Liver (tissue), 2 donors: ENCODE data around the gene CARD19.

ENCODE experiments used
- FOXA1 ChIP-seq: IDR thresholded peaks from 2 replicates; pipeline ENCODE4 v1.6.1; 2016; ENCODE audit warnings: antibody characterized with exemption
- TF ChIP-seq, protein P1 (sequence below): fragments of 150-350 bp; IDR thresholded peaks from 2 replicates; pipeline ENCODE4 v1.5.1; 2017; ENCODE audit warnings: improper control_type of control experiment, low read depth, low read length; ENCODE audit not compliant: missing input control
- TF ChIP-seq, protein P2 (sequence below): IDR thresholded peaks from 2 replicates; pipeline ENCODE4 v1.6.1; 2016; ENCODE audit warnings: antibody characterized with exemption
- donor health status: healthy.

DNA sequence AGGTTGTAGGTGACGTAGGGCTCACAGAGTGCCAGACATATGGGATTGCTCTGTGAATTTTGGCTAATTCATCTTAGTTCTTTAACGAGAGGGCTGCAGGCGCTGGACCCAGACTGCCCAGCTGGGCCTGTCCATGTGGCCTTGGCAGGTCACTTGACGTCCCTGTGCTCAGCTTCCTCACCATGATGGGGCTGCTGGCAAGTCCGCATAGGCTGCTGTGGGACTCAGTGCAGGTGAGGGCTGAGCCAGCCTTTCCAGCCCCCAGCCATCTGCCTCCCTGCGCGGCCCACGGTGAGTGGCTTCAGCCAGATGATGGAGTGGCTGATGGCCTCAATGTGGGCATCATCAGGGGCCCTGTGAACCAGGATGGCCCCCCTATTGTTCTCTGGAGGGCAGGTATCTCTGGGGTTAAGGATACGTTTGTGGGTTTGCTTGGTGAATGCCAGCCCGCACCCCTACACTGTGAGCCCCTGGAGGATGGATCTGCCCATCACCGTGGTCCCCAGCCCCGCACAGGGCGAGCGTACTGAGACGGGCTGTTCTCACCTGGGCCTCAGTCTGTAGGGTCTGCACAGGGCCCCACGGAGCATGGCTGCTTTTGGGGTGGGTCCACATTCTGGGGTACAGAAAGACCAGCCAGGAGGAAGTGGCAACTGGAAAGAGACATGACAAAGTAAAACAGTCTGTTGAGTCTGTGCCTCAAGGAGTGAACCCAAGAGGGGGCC is 3.7 kb downstream of the CARD19 start:
- TF ChIP-seq FOXA1: no peak
- TF ChIP-seq, protein P1, sequence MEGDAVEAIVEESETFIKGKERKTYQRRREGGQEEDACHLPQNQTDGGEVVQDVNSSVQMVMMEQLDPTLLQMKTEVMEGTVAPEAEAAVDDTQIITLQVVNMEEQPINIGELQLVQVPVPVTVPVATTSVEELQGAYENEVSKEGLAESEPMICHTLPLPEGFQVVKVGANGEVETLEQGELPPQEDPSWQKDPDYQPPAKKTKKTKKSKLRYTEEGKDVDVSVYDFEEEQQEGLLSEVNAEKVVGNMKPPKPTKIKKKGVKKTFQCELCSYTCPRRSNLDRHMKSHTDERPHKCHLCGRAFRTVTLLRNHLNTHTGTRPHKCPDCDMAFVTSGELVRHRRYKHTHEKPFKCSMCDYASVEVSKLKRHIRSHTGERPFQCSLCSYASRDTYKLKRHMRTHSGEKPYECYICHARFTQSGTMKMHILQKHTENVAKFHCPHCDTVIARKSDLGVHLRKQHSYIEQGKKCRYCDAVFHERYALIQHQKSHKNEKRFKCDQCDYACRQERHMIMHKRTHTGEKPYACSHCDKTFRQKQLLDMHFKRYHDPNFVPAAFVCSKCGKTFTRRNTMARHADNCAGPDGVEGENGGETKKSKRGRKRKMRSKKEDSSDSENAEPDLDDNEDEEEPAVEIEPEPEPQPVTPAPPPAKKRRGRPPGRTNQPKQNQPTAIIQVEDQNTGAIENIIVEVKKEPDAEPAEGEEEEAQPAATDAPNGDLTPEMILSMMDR: no peak
- TF ChIP-seq, protein P2, sequence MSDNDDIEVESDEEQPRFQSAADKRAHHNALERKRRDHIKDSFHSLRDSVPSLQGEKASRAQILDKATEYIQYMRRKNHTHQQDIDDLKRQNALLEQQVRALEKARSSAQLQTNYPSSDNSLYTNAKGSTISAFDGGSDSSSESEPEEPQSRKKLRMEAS: no peak
